ENCODE results near the gene RBM17. TPM values are rescaled to one million over a fixed set of nuclear protein-coding genes. Genes with fewer than 3 reads are reported as not detected.

Gene RBM17
- total RNA-seq, 1 experiment from 2014 or later, result 160 TPM

DNA sequence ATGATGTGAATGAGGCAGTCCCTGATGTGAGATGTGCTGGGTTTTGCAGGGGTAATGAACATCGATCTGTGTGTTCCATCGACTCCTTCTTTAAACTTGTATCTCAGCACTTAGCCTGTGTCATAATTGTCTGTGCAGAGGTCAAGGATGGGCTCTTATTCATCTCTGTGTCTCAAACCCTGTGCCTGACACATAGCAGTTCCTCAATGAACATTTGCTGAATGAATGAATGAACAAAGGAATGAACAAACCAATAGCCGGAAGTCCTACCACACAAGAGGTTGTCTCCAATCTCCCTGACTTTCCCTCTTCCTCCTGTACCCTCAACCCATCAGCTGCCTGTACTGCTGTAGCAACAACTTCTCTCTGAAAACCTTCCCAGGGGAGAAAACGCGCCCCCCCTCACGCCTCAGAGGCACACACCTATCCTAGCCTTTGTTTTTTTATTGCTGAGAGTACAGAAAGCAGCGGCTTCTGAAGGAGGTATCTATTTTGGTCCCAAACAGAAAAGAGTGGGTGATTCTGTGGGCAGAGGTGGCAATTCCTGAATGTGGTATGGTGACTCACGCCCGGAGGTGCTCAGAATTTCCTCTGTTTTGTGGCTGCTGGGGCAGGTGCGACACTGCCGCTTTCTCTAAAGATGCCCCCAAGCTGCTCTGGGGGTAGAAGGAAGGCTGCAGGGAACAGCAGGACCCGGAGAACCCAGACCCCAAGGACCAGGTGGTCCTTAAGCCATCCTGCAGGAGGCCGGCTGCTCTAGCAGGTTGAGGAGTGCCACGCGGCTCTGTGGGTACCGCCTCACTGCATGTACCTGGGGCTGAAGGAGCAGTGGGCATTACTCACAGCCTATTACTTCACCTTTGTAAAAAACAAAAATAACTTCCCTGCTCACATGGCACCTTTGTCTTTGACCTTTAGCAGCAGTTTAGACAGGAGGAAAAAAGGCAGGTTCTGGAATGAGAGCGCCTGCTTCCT, 36.3 kb upstream of the RBM17 start (continued):
- TF ChIP-seq AFF4 (CRISPR knock-in tag; IDR thresholded peaks at IDR 0.05; ENCODE audit: borderline replicate concordance) (no peak), IRF2 (CRISPR knock-in tag; IDR thresholded peaks at IDR 0.05; ENCODE audit: borderline replicate concordance, low read depth) (no peak), ELF4 (CRISPR knock-in tag; IDR thresholded peaks at IDR 0.05; ENCODE audit: low read depth) (no peak), NR1H2 (CRISPR knock-in tag; IDR thresholded peaks at IDR 0.05) (no peak), CTCF (IDR thresholded peaks at IDR 0.05) (no peak), FOXJ3 (CRISPR knock-in tag; IDR thresholded peaks at IDR 0.05; ENCODE audit: borderline replicate concordance) (no peak)

DNA sequence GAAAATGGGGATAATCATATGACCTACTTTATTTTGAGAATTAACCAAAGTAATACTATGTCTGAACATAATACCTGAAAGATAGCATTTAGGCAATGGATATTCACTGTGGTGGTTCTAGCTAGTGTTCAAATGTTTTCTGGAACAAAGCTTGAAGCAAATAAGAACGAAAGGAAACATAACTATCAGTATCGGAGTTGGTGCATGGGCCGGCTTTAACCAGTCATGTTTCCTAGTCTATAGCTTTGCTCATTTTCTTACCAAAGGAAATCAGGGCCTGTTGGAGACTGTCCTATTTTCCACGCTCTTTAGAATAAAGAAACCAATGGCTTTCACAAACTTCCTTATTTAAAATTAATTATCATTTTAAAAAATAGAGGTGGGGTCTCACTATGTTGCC, 35.5 kb upstream of the RBM17 start:
- TF ChIP-seq, protein P1, sequence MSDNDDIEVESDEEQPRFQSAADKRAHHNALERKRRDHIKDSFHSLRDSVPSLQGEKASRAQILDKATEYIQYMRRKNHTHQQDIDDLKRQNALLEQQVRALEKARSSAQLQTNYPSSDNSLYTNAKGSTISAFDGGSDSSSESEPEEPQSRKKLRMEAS (CRISPR knock-in tag; IDR thresholded peaks at IDR 0.05), result no peak
- TF ChIP-seq PREB (CRISPR knock-in tag; IDR thresholded peaks at IDR 0.05; ENCODE audit: borderline replicate concordance) (no peak), NFATC4 (CRISPR knock-in tag; IDR thresholded peaks at IDR 0.05) (no peak), ZBTB43 (CRISPR knock-in tag; IDR thresholded peaks at IDR 0.05) (no peak), CREB1 (CRISPR knock-in tag; IDR thresholded peaks at IDR 0.05) (no peak), USF2 (CRISPR knock-in tag; IDR thresholded peaks at IDR 0.05) (no peak), ZNF416 (CRISPR knock-in tag; IDR thresholded peaks at IDR 0.05) (no peak), MYBL2 (CRISPR knock-in tag; IDR thresholded peaks at IDR 0.05) (no peak), ZNF671 (CRISPR knock-in tag; IDR thresholded peaks at IDR 0.05) (no peak), ZNF219 (CRISPR knock-in tag; IDR thresholded peaks at IDR 0.05; ENCODE audit: borderline replicate concordance) (no peak), NR2C2 (CRISPR knock-in tag; IDR thresholded peaks at IDR 0.05) (no peak), E2F4 (CRISPR knock-in tag; IDR thresholded peaks at IDR 0.05; ENCODE audit: borderline replicate concordance, low read depth) (no peak)
- TF ChIP-seq, protein P2, sequence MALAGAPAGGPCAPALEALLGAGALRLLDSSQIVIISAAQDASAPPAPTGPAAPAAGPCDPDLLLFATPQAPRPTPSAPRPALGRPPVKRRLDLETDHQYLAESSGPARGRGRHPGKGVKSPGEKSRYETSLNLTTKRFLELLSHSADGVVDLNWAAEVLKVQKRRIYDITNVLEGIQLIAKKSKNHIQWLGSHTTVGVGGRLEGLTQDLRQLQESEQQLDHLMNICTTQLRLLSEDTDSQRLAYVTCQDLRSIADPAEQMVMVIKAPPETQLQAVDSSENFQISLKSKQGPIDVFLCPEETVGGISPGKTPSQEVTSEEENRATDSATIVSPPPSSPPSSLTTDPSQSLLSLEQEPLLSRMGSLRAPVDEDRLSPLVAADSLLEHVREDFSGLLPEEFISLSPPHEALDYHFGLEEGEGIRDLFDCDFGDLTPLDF (CRISPR knock-in tag; IDR thresholded peaks at IDR 0.05), result no peak
- TF ChIP-seq, protein P3, sequence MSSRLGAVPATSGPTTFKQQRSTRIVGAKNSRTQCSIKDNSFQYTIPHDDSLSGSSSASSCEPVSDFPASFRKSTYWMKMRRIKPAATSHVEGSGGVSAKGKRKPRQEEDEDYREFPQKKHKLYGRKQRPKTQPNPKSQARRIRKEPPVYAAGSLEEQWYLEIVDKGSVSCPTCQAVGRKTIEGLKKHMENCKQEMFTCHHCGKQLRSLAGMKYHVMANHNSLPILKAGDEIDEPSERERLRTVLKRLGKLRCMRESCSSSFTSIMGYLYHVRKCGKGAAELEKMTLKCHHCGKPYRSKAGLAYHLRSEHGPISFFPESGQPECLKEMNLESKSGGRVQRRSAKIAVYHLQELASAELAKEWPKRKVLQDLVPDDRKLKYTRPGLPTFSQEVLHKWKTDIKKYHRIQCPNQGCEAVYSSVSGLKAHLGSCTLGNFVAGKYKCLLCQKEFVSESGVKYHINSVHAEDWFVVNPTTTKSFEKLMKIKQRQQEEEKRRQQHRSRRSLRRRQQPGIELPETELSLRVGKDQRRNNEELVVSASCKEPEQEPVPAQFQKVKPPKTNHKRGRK (CRISPR knock-in tag; IDR thresholded peaks at IDR 0.05; ENCODE audit: borderline replicate concordance), result no peak
- ATAC-seq, result no peak
- no peak for DNase-seq (ENCODE audit: low spot score)
- no peaks in the 10 kb centered on the region for H3K27me3 Mint-ChIP-seq (ENCODE audit: low read depth)
- H3K4me3 Mint-ChIP-seq, result no peak overlapping the region
- H3K9me3 Mint-ChIP-seq, result no peaks in the 10 kb centered on the region
- POLR2A ChIA-PET, result no interaction called here
- CTCF ChIA-PET, result no interaction called here
- peaks cover 12% of the 10 kb centered on the region for H3K4me1 Mint-ChIP-seq
- H3K27ac Mint-ChIP-seq, result no peak overlapping the region
- H3K36me3 Mint-ChIP-seq, result no peaks in the 10 kb centered on the region
